Right renal pelvis (tissue), 4 donors: ENCODE results near the gene DENND1C. TPM values are rescaled to one million over a fixed set of nuclear protein-coding genes. Genes with fewer than 3 reads are reported as not detected.

Experiments
- DNase-seq, 4 donors: peaks; one replicate each; pipeline ENCODE4 v3.0.0-alpha.2; 2013; ENCODE audit warnings: low read depth in 4 of 4, low spot score in 3 of 4, missing footprints in 1 of 4
- polyA plus RNA-seq, 4 donors: library from polyadenylated mRNA; unstranded; fragments of 120-200 nt; gene quantifications; one replicate each; pipeline ENCODE4 v1.2.1, GENCODE V29; 2013; ENCODE audit not compliant: insufficient read length in 4 of 4

The DENND1C gene
- polyA plus RNA-seq, 4 donors = 37.5 to 43.4 (median 39.3) TPM

DNA sequence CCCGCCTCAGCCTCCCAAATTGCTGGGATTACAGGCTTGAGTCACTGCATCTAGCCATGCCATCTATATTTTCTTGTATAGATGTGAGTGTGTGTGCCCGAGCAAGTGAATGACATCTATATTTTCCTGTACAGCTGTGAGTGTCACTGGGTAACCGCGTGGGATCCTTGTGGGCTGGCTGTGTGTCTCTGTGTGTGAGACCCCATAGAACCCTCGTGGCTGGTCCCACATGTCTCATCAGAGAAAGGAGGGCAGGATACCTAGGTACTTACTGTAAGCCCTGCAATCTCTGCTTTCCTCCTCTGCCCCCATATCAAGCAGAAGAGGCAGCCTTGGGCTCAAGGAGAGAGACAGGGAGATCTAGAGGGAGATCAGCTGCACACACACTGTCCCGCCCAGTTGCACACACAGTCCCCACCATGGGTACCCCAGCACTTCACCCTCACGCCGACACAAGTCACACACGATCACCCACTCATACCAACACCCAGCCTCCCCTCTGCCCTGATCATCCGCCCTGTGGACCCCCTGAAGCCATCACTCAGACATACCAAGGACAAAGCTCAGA, 655 bp downstream of the DENND1C start:
- no peak for DNase-seq

DNA sequence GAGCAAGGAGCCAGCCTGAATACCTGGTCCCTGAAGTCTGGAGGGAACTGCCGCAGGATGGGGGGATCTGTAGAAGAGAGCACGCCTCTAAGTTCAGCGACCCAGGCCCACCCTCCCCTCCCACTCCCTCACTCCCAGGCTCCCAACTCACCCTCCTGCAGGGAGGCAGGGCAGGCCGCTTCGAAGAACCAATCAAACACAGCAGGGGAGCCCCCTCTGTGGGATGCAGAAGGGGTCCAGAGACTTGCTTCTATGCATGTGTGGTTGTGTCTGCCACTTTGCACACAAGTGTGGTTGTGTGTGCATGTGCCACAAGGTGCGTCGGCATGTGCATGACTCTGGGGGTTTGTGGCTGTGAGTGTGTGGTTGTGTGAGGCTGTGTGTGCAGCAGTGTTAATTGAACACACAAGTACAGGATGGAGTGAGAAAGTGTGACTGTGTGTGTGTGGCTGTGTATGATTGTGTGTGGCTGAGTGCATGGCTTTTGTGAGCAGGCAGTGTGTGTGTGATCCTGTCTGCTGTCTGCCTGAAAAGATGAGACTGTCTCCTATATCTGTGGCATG, 1.7 kb downstream of the DENND1C start:
- no peak for DNase-seq

DNA sequence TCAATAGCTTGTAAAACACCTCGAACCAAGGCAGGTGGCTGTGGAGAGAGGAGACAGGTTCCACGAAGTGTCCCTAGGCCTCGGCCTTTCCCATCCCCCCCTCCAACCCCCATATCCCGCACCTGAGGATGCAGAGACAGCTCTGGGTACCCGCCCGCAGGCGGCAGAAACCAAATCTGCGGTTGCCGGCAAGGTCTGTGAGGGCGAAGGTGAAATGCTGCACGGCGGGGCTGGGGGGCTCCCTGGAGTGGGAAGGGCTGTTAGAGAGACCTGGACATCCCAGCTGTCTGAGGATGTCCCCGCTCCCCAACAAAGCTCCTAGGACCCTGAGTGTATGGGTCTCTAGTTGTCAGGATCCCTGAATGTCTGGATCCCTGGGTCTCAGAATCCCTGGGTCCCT, 2.8 kb downstream of the DENND1C start:
- no peak for DNase-seq

DNA sequence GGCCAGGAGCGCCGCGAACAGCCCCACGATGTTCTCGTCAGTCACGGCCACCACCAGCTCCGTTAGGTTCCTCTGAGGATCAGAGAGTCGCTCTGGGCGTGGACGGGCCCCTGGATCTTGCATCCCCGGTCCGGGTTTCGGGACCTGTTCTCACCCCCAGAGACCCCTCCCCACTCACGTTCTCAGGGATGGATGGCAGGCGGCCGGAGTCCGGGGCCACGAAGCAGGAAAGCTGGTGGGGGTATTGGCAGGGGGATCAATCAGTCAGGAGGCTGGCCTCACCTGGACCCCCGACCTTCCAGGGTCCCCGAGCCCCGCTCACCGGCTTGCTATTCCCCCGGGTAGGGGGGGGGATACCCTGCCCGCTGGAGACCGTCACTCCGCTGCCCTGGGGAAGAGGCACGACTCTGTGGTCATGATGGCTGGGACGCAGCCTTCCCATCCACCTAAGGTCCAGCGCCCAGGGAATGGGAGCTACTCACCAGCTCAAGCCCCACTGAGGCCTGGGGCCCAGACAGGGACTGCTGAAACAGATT, 4.6 kb downstream of the DENND1C start:
- no peak for DNase-seq

DNA sequence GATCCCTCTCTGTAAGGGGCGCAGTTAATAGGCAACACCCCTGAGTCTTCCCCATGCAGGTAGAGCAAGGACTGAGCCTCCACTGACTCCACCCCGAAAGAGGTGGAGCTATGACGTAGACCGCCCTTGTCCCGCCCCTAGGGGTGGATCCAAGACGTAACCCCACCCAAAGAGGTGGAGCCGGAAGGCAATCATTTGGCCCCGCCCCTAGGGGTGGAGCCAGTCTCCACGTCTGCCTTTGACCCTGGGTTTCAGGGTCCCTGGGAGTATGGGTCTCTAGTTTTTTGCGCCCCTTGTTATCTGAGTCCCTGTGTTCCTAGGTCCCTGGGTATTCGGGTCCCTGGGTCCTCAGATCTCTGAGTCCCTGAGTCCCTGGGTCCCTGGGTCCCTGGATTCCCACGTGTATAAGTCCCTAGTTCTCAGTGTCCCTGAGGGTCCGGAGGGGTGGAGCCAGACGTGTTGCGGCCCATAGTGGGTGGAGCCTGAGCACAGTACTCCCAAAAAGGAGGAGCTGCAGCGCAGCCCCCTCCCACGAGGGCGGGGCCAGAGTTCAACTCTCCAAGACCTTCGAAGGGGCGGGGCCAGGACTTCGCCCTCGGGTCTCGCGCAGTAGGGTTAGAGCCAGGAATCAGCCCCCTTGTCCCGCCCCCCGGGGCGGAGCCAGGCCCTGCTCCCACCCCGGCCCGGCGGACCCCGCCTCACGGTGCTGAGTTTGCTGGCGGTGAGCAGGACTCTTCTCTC, 5.3 kb downstream of the DENND1C start:
- DNase-seq = peak; percentile 56 to 73 (median 66)

DNA sequence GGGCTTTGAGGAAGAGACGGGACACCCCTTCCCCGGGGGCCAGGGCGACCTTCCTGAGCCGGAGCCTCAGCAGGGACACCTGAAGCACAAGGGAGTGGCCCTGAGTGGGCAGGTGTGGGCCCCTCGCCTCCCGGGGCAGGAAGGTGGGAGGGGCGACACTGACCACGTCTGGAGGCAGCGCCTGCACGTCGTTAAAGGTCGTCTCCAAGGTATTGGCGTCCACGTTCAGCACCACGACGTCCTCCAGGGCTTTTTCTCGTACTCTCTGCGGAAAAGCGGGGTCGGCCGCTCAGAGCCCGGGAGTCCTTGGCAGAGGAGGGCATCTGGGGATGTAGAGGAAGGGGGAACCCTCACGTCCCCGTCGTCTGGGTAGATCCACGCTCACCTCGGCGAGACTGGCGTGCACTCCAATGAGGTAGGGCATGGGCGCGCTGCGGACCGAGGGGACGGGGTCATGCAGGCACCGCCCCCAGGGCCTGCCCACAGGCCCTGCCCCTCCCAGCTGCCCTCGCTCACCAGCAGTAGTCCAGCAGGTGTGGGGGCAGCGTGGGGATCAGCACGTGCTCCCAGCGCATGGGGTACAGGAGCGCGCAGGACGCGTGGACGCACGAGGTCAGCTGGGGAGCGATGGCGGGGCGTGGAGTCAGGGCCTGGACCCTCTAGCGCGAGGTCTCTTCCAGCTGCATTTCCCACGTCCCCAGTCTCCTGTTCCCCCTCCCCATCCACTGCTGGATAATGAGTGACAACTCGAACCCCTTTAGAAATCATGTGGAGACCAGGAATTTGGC, 6.1 kb downstream of the DENND1C start:
- no peak for DNase-seq

DNA sequence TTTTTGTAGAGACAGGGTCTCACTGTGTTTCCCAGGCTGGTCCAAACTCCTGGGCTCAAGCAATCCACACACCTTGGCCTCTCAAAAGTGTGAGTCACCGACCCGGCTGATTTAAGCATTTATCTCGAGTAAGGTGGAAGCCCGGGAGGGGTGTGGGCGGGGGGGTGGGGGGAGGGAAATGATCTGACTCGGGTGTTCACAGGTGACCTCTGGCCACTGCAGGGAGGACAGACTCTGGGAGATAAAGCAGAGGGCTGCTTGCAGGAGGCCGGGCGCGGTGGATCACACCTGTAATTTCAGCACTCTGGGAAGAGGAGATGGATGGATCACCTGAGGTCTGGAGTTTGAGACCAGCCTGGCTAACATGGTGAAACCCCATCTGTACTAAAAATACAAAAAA, 7.9 kb downstream of the DENND1C start:
- DNase-seq = no peak

DNA sequence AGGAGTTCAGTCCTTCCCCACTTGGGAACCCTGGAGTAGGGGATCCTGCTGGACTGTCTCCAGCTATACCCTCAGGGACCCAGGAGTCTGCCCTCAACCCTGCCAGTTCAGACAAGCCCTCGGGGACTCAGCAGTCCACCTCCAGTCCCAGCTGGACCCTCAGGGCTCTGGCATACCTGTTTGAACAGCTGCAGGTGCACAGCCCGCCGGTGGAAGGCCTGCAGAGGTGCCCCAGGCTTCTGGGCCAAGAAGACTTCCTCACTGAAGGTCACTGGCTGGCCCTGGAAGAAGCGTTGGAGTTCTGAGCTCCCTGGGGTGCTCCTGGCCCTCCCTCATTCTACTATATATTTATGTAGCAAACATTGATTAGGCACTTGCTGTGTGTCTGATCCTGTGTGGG, 8.9 kb downstream of the DENND1C start:
- DNase-seq = no peak

DNA sequence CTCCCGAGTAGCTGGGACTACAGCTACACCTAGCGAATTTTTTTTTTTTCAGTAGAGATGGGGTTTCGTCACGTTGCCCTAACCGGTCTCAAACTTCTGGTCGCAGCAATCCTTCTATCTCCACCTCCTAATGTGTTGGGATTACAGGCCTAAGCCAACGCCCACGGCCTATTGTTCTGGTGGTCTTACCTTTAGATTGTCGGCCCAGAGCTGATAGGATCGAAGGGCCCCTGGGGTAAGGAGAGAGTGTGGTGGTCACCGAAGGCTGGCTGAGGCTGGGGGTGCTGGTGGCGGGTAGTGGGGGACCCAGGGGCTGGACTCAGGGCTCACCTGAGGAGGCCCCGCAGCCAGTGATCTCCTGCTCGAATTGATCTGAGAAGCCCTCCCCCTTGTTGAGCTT, 10.5 kb downstream of the DENND1C start:
- DNase-seq = no peak

DNA sequence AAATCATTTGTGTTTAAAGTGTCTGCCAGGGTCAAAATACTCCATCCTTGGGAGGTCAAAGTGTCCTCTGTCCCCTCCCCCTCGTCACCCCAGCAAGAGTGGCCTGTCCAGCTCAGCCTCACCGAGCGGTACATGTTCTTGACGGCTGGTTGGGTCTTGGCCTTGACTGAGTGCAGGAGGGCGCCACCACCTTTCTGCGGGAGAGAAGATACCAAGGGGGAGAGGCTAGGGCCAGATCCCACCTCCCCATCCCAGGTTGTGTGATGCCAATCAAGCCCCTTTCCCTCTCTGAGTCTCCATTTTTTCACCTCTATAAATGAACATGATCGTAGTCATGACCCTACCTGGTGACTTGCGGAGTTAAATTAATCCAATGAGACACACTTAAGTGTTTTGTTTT, 11.4 kb downstream of the DENND1C start:
- DNase-seq = no peak

DNA sequence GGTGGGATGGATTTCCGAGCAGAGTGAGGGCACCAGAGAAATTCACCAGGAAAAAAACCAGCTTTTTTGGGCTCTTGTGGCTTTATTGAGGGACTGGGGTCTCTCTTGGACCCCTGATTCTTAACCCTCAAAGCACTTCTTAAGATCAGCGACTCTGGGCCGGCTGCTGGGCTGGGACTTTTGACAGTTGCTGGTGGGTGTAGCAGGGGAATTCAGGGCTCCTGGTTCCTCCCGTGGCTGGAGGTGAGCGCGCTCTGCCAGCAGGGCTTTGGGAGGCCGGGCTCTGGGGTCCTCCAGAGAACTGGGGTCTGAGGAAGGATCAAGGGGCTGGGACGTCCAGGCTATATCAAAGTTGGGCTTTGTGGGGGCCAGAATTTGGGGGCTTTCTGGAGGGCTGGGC, 14.2 kb downstream of the DENND1C start:
- DNase-seq = no peak

DNA sequence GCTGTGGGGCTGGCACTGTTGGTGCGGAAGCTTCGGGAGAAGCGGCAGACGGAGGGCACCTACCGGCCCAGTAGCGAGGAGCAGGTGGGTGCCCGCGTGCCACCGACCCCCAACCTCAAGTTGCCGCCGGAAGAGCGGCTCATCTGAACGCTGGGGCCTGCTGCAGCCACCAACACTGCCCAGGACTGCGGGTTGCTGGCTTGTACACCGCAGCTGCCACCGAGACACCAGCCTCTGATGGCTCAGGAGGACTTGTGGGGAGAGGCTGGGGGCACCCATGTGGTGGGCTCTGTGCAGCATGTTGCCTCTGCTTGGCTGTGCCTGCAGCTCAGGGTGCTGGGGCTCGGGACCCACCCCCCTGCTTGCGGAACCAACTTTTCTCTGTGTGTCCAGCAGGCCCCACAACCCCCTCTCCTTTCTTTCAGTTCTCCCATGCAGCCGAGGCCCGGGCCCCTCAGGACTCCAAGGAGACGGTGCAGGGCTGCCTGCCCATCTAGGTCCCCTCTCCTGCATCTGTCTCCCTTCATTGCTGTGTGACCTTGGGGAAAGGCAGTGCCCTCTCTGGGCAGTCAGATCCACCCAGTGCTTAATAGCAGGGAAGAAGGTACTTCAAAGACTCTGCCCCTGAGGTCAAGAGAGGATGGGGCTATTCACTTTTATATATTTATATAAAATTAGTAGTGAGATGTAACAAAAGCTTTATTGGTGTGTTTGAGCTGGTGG, 14.9 kb downstream of the DENND1C start:
- DNase-seq = no peak

DNA sequence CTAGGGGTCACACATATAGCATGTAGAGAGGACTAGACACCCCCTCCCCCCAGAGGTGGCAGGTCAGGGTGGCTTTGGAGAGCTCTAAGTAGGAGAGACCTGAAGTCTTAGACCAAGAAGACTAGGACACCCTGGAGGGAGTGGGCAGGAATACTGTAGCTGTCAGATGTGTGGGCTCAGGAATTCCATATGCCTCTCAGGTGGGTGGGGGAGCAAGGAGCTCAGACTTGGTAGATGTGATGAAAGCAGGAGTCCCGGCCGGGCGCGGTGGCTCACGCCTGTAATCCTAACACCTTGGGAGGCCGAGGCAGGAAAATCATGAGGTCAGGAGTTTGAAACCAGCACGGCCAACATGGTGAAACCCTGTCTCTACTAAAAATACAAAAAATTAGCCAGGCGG, 15.9 kb downstream of the DENND1C start:
- no peak for DNase-seq

DNA sequence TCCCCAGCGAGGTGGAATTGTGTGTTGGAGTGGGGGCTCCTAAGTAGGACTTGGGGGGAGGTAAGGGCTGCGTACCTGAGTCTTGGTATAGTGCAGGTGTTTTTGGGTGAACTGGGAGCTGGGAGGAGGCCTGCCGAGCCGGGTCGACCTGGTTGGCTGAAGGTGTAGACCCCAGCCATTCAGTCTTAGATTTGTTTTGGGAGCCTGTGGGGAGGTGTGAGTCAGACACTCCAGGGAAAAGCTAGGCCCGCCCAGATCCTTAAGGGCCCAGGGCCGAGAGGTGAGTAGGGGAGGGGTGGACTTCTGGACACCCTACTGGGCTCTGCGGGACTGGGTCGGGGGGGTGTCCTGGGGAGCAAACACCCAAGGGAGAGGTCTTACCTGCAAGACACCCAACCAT, 16.6 kb downstream of the DENND1C start:
- no peak for DNase-seq

DNA sequence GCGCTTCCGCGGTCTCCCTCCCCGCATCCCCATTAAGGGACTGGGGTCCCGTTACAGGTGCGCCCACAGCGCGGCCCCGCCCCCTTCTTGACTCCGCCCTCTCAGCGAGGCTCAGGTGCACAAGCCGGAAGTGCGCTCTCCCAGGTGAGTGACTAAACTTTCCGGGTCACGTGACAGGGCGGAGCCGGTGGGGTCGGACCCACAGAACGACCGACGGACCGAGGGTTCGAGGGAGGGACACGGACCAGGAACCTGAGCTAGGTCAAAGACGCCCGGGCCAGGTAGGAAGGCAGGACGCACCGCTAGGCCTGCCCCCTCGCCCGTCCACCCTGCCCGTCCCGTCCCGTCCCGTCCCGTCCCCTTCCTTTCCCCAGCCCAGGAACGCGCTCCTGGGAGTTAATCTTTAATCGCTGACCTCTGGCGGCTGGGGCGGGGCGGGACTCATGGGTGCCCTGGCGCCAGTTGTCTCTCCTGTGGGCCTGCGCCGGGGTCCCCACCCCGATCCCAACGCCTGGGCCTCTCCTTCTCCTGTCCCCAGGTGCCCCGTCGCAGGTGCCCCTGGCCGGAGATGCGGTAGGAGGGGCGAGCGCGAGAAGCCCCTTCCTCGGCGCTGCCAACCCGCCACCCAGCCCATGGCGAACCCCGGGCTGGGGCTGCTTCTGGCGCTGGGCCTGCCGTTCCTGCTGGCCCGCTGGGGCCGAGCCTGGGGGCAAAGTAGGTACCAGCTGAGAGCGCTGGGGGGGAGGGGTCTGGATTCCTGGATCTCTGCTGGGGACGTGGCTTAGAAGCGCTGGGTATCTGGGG, 17.3 kb downstream of the DENND1C start, which contains the start of gene CRB3:
CRB3 (plus strand) TSS at position 202 of the 804 bp plus-strand sequence; CDS start at position 633, 431 bp downstream.
- DNase-seq = peak in 3 of 4 donors; percentile 57 to 67 (median 59)

DNA sequence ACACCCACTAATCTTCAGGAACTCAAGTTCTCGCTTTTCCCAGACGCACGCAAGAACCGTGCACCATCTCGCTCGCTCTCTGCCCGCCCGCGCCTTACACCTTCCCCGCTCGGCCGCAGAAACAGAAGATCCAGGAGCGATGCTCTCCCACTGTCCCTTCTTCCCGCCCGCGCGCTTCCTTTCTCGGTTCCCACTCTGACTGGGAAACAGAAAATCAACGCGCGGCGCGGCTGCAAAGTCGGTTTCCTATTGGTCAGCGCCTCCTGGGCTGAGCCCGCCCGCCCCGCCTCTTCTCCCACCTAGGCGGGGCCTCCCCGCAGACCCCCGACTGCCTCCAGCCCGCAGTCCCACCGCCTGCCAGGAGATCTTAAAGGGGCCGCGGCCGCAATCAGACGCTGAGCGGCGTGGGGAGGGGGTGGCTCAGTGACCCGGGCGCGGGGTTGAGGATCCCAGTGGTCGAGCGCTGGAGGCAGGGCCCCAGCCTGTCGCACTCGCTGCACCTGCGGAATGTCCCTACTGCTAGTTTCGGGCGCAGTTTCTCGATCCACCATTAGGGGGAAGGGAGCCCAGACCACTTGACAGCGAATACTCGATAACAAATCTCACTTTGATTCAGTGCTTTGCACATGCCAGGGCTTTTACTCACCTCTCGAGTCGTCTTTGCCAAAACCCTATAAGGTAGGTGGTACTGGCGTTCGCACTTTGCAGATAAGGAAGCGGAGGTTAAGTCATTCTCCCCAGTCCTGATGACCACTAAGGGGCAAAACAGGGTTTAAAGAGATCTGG, 21.3 kb downstream of the DENND1C start:
- DNase-seq = peak; percentile 92 to 99 (median 99)

DNA sequence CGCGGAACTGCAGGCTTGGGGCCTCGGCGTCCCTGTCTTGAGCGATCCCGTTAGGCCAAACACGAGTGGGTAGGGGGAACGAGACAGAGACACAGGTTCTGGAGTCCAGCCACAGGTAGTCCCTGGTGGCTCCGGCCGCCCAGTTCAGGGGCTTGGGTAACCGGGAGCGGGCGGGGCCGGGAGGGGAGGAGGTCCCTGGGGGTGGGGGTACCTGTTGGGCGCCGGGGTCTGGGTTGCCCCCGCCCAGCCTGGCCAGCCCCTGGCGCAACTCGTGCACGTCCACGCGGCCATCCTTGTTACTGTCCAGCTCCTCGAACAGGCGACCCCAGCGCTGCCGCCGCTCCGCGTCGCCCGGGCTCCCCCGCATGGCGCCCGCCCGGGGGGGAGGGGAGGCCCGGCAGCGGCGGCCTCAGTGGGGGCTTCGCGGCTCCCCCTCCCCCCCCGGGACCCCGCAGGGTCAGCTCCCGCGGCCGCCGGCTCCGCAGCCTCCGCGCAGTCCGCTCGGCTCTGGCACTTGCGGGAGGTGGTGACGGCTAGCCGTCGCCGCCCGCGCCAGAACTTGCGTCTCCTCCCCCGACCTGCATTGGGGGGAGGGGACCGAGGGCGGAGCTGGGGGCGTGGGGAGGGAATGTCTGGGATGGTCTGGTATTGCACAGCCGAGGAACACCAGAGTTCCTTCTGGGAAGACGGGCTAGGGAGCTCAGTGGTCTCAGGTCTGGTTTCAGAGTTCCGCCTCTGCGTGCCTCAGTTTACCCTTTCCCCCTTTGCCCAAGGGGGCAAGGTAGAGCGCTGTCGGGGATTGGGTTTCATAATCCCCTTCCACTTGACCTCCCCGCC, 22.1 kb downstream of the DENND1C start, which contains the start of gene SLC25A23:
SLC25A23 (minus strand) TSS at position 531 of the 837 bp plus-strand sequence; CDS start at position 367, 164 bp downstream.
- DNase-seq = peak; percentile 57 to 65 (median 60)
